Activated T-helper 1 cell treated with Interleukin-2 at 50 U/mL for 16 hours (primary cell): ENCODE results near the gene ANKRD11.

ENCODE experiments used
- DNase-seq: peaks from one replicate; pipeline ENCODE4 v3.0.0-alpha.2; 2020; ENCODE audit warnings: low read depth

ANKRD11 gene

GRCh38 chr16:89381788-89382187, 108.6 kb downstream of the ANKRD11 start:
- no peak for DNase-seq

GRCh38 chr16:89380681-89381080, 109.7 kb downstream of the ANKRD11 start:
- no peak for DNase-seq

- no peak for DNase-seq
These were observed 111.2 kb downstream of the ANKRD11 start for GRCh38 chr16:89378947-89379771.

- no peak for DNase-seq
These were observed 112.9 kb downstream of the ANKRD11 start for GRCh38 chr16:89377453-89377848.

- DNase-seq = no peak
These were observed 113.4 kb downstream of the ANKRD11 start for GRCh38 chr16:89376812-89377452.

- DNase-seq = no peak
These were observed 114.7 kb downstream of the ANKRD11 start for GRCh38 chr16:89375686-89376085.

GRCh38 chr16:89375021-89375420, 115.3 kb downstream of the ANKRD11 start:
- no peak for DNase-seq

- no peak for DNase-seq
These were observed 115.9 kb downstream of the ANKRD11 start for GRCh38 chr16:89374393-89374960.

GRCh38 chr16:89373355-89374110, 116.8 kb downstream of the ANKRD11 start:
- DNase-seq = no peak

- no peak for DNase-seq
These were observed 118.3 kb downstream of the ANKRD11 start for GRCh38 chr16:89371968-89372634.

GRCh38 chr16:89371386-89371785, 119.0 kb downstream of the ANKRD11 start:
- no peak for DNase-seq

- no peak for DNase-seq
These were observed 119.8 kb downstream of the ANKRD11 start for GRCh38 chr16:89370601-89371000.

- DNase-seq = no peak
These were observed 120.3 kb downstream of the ANKRD11 start for GRCh38 chr16:89370081-89370511.

GRCh38 chr16:89369266-89369895, 121.0 kb downstream of the ANKRD11 start:
- DNase-seq = no peak

- DNase-seq = no peak
These were observed 121.6 kb downstream of the ANKRD11 start for GRCh38 chr16:89368604-89369249.

GRCh38 chr16:89367538-89367915, 122.8 kb downstream of the ANKRD11 start:
- no peak for DNase-seq

GRCh38 chr16:89366561-89367537, 123.5 kb downstream of the ANKRD11 start:
- no peak for DNase-seq

- DNase-seq = no peak
These were observed 124.4 kb downstream of the ANKRD11 start for GRCh38 chr16:89365996-89366395.

GRCh38 chr16:89365044-89365467, 125.3 kb downstream of the ANKRD11 start:
- DNase-seq = no peak

- DNase-seq = no peak
These were observed 125.8 kb downstream of the ANKRD11 start for GRCh38 chr16:89364606-89365005.
